Measurements from ENCODE around the gene ADARB2.

The ADARB2 gene

GRCh38 chr10:1132584-1132983 lies 604.7 kb downstream of the ADARB2 start:
- no peak for DNase-seq

- DNase-seq: no peak
Measured at GRCh38 chr10:1130995-1131790, 606.1 kb downstream of the ADARB2 start.

GRCh38 chr10:1130226-1130625 lies 607.1 kb downstream of the ADARB2 start:
- DNase-seq: no peak

GRCh38 chr10:1128649-1129048 lies 608.7 kb downstream of the ADARB2 start:
- DNase-seq: no peak

GRCh38 chr10:1128115-1128514 lies 609.2 kb downstream of the ADARB2 start:
- DNase-seq: no peak

- no peak for DNase-seq
Measured at GRCh38 chr10:1127629-1128028, 609.7 kb downstream of the ADARB2 start.
